Lower lobe of right lung (tissue), 2 donors: ENCODE data around the gene SUMO3. TPM values are rescaled to one million over a fixed set of nuclear protein-coding genes. Genes with fewer than 3 reads are reported as not detected.

ENCODE experiments used
- ATAC-seq, 2 donors: fragments of 200-7000 bp; cut with Tn5 transposase; one replicate each; pipeline ENCODE4 v1.9.1; 2020 to 2022; ENCODE audit warnings: mild to moderate bottlenecking in 2 of 2, moderate library complexity in 2 of 2
- DNase-seq: peaks from one replicate; pipeline ENCODE4 v3.0.0-alpha.2; 2020
- H3K27ac ChIP-seq: fragments of 200-600 bp; one replicate; pipeline ENCODE4 v1.8.0; 2022
- H3K27me3 ChIP-seq: fragments of 200-600 bp; one replicate; pipeline ENCODE4 v1.8.0; 2022; ENCODE audit warnings: low read depth
- H3K36me3 ChIP-seq: fragments of 200-600 bp; one replicate; pipeline ENCODE4 v1.8.0; 2022; ENCODE audit warnings: mild to moderate bottlenecking
- H3K4me1 ChIP-seq: fragments of 200-600 bp; one replicate; pipeline ENCODE4 v1.8.0; 2022
- H3K4me3 ChIP-seq: fragments of 200-600 bp; one replicate; pipeline ENCODE4 v1.8.0; 2022; ENCODE audit warnings: mild to moderate bottlenecking
- H3K9me3 ChIP-seq: fragments of 200-600 bp; one replicate; pipeline ENCODE4 v1.8.0; 2022
- intact Hi-C: fragments of 100-400 bp; cut with DNase I; formaldehyde crosslinking; loops from one replicate; pipeline ENCODE4 v1.11.0; 2022
- total RNA-seq: library from RNA; stranded (reverse); fragmentation: NEBNext Ultra II Directional; extraction: Animal tissue kit (Norgen Biotek cat#: 25700); gene quantifications from one replicate; pipeline ENCODE4 v1.2.1, GENCODE V29; 2021
- TF ChIP-seq, protein P1 (sequence below): fragments of 200-600 bp; IDR thresholded peaks from one replicate; pipeline ENCODE4 v1.8.0; 2022; ENCODE audit warnings: antibody characterized with exemption, mild to moderate bottlenecking
- donor health status: DM: no; HTN: yes; CAD: no; lungs with severe emphysema.

Gene SUMO3
- total RNA-seq, 1 donor from 2014 or later = 88.2 TPM

DNA sequence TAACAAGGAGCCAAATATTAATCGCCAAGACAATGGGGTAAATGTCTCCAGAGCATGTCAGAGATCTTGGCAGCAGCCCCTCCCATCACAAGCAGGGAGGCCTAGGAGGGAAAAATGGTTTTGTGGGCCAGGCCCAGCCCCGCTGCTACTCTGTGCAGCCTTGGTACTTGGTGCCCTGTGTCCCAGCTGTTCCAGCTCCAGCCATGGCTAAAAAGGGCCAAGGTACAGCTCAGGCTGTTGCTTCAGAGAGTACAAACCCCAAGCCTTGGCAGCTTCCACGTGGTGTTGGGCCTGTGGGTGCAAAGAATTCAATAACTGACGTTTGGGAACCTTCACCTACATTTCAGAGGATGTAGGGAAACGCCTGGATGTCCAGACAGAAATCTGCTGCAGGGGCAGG is 26.6 kb downstream of the SUMO3 start:
- Histone ChIP-seq H3K27ac (no peak overlapping the region), H3K4me3 (no peak overlapping the region), H3K9me3 (no peaks in the 10 kb centered on the region), H3K4me1 (peaks cover 23% of the 10 kb centered on the region), H3K27me3 (no peaks in the 10 kb centered on the region), H3K36me3 (peaks cover 13% of the 10 kb centered on the region)
- TF ChIP-seq, protein P1, sequence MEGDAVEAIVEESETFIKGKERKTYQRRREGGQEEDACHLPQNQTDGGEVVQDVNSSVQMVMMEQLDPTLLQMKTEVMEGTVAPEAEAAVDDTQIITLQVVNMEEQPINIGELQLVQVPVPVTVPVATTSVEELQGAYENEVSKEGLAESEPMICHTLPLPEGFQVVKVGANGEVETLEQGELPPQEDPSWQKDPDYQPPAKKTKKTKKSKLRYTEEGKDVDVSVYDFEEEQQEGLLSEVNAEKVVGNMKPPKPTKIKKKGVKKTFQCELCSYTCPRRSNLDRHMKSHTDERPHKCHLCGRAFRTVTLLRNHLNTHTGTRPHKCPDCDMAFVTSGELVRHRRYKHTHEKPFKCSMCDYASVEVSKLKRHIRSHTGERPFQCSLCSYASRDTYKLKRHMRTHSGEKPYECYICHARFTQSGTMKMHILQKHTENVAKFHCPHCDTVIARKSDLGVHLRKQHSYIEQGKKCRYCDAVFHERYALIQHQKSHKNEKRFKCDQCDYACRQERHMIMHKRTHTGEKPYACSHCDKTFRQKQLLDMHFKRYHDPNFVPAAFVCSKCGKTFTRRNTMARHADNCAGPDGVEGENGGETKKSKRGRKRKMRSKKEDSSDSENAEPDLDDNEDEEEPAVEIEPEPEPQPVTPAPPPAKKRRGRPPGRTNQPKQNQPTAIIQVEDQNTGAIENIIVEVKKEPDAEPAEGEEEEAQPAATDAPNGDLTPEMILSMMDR = no peak
- ATAC-seq (no peak), DNase-seq (no peak)
- intact Hi-C loops = no loop called here

DNA sequence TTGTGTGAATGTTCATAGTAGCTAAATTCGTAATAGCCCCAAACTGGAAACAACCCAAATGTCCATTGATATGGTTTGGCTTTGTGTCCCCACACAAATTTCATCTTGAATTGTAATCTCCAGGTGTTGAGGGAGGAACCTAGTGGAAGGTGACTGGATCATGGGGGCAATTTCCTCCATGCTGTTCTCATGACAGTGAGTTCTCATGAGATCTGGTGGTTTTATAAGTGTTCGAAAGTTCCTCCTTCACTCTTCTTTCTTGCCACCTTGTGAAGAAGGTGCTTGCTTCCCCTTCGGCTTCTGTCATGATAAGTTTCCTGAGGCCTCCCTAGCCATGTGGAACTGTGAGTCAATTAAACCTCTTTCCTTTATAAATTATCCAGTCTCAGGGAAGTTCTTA is 27.5 kb downstream of the SUMO3 start:
- Histone ChIP-seq H3K9me3 (no peaks in the 10 kb centered on the region), H3K4me1 (peaks cover 29% of the 10 kb centered on the region), H3K27ac (no peak overlapping the region), H3K27me3 (no peaks in the 10 kb centered on the region), H3K36me3 (peaks cover 13% of the 10 kb centered on the region), H3K4me3 (no peak overlapping the region)
- intact Hi-C loops = no loop called here
- DNase-seq = no peak
- TF ChIP-seq, protein P1 = no peak
- ATAC-seq = no peak

DNA sequence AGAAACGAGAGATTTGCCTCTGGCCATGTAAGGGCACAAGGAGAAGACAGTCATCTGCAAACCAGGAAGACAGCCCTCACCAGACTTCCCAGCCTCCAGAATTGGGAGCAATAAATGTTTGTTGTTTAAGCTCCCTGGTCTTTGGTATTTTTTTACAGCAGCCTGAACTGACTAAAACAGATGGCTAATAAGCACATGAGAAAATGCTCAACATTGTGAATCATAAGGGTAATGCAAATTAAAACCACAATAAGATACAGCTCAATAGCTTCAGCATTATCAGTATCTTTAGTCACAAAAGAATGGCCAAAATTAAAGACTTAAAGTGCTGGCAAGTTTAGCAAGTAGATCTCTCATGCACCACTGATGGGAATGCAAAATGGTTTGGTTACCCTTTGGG is 28.0 kb downstream of the SUMO3 start:
- DNase-seq (no peak), ATAC-seq (no peak)
- H3K9me3 ChIP-seq = no peaks in the 10 kb centered on the region
- H3K4me1 ChIP-seq = peaks cover 34% of the 10 kb centered on the region
- TF ChIP-seq, protein P1 = no peak
- intact Hi-C loops = no loop called here
- H3K27me3 ChIP-seq = no peaks in the 10 kb centered on the region
- no peak overlapping the region for H3K27ac ChIP-seq
- H3K4me3 ChIP-seq = no peak overlapping the region
- peaks cover 18% of the 10 kb centered on the region for H3K36me3 ChIP-seq

DNA sequence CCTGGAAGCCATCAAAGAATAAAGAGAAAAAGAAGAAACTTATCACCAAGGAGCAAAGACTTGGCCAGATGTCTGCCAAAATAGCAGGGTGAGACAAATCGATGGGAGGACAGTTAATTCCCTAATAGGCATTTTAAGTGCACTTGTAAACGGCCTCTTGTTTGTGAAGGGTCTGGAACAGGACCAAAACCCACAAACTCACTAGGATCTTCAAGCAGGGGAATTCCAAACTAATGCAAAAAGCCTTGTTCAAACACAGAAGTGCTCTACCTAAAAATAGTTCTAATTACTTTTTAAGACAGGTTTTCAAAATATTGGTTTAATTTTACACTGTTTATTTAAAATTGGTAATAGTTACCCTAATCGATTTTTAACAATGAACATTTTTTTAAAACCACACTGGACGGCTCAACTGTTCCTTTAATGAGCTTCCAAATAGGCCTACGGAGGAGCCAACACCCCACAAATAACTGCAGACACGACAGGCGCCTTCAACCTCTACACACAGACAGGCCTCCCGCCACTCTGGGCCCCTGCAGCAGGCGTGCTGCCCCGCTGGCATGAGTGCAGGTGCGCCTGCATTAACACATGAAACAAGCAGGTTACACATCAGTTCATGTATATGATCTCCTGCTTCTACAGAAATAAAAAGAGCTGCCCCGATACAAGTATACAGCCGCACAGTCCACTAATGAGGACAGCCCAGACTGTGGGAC is 32.1 kb downstream of the SUMO3 start:
- no peaks in the 10 kb centered on the region for H3K9me3 ChIP-seq
- no peaks in the 10 kb centered on the region for H3K27me3 ChIP-seq
- ATAC-seq (peak; percentile 43 to 81), DNase-seq (no peak)
- TF ChIP-seq, protein P1 = no peak
- intact Hi-C loops = no loop called here
- no peak overlapping the region for H3K4me3 ChIP-seq
- peaks cover 26% of the 10 kb centered on the region for H3K36me3 ChIP-seq
- H3K4me1 ChIP-seq = peaks cover 16% of the 10 kb centered on the region
- H3K27ac ChIP-seq = no peak overlapping the region

DNA sequence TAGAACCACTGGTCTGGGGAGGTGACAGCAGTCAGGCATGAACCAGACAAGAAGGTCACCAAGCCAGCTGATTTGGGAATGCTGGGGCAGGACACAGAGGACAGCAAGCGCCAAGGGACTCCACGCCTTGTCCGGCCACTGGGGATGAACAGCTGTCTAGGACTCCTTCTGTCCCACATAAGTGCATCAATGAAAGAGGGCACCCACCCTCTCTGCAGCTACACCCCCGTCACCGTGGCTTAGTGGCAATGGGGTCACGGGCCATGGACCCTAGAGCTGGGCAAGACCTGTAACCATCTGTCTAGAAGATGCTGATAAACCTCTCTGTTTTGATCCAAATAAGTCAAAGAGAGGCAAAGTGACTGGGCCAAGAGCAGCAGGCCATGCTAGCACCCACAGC is 33.1 kb downstream of the SUMO3 start:
- intact Hi-C loops = no loop called here
- Histone ChIP-seq H3K4me3 (no peak overlapping the region), H3K4me1 (peaks cover 16% of the 10 kb centered on the region), H3K36me3 (peaks cover 36% of the 10 kb centered on the region), H3K27ac (no peak overlapping the region), H3K27me3 (no peaks in the 10 kb centered on the region), H3K9me3 (no peaks in the 10 kb centered on the region)
- ATAC-seq = no peak
- TF ChIP-seq, protein P1 = no peak
- DNase-seq = no peak
